D721Med (cell line): ENCODE measurements around the gene SHH.

Experiments used
- DNase-seq: peaks from one replicate; pipeline ENCODE4 v3.0.0; 2011; ENCODE audit warnings: low spot score; ENCODE audit not compliant: insufficient read length
- FAIRE-seq: peaks from 2 replicates; lab custom pipeline; 2011; peaks lifted over from hg19 to GRCh38; lab: Jason Lieb, UNC
- CTCF ChIP-seq: IDR thresholded peaks from 2 replicates; pipeline ENCODE4 v1.5.1; 2012; ENCODE audit warnings: mild to moderate bottlenecking, control low read depth; ENCODE audit not compliant: insufficient read depth; ENCODE audit errors: missing control alignments

SHH gene

GRCh38 chr7:155847821-155848435 is 35.7 kb upstream of the SHH start:
- TF ChIP-seq CTCF: no peak
- DNase-seq (no peak), FAIRE-seq (no peak)

- DNase-seq (no peak), FAIRE-seq (no peak)
- TF ChIP-seq CTCF: no peak
Observed at GRCh38 chr7:155846936-155847335, 34.7 kb upstream of the SHH start.

- no peak for DNase-seq
- no peak for TF ChIP-seq CTCF
- FAIRE-seq: no peak
Observed at GRCh38 chr7:155846156-155846555, 33.9 kb upstream of the SHH start.

GRCh38 chr7:155845226-155845625 is 33.0 kb upstream of the SHH start:
- DNase-seq (no peak), FAIRE-seq (no peak)
- TF ChIP-seq CTCF: no peak

GRCh38 chr7:155844526-155844925 is 32.3 kb upstream of the SHH start:
- DNase-seq (no peak), FAIRE-seq (no peak)
- no peak for TF ChIP-seq CTCF

GRCh38 chr7:155844019-155844453 is 31.8 kb upstream of the SHH start:
- TF ChIP-seq CTCF: no peak
- DNase-seq (no peak), FAIRE-seq (no peak)

- DNase-seq (no peak), FAIRE-seq (no peak)
- TF ChIP-seq CTCF: no peak
Observed at GRCh38 chr7:155843426-155844018, 31.3 kb upstream of the SHH start.
